ENCODE data around the gene CDH4.

- TF ChIP-seq CTCF (IDR thresholded peaks at IDR 0.05) (no peak), POLR2A (IDR thresholded peaks at IDR 0.05) (no peak)
Observed at GRCh38 chr20:61912665-61913422, 660.8 kb downstream of the CDH4 start.
